SU-DHL-6 (cell line): ENCODE measurements around the gene ECHS1.

Experiments
- CTCF ChIP-seq: fragments of 200-600 bp; sonication (generic); IDR thresholded peaks from one replicate; pipeline ENCODE4 v1.5.1; 2017; ENCODE audit warnings: antibody characterized with exemption, mild to moderate bottlenecking, low read length, moderate library complexity; ENCODE audit not compliant: insufficient read depth, poor library complexity, severe bottlenecking
- EZH2phosphoT487 ChIP-seq: fragments of 200-600 bp; sonication (generic), shearing (Covaris generic); conservative IDR thresholded peaks from 2 replicates; pipeline ENCODE4 v1.6.1; 2018; ENCODE audit warnings: mild to moderate bottlenecking, antibody characterized with exemption, low read length, moderate library complexity, mixed read lengths

- TF ChIP-seq CTCF, result no peak
- TF ChIP-seq EZH2phosphoT487, result no peak
These were observed 46.2 kb downstream of the ECHS1 start for GRCh38 chr10:133326745-133327650.
